SHP77 treated with DMSO at 0.1 percent for 48 hours (cell line): ENCODE results near the gene AIMP1.
"Not testable (repeated sequence)": the region's sequence is repeated elsewhere in the genome, so short reads cannot be mapped to it uniquely, and the experiment has no call there.

ENCODE experiments used
- DNase-seq: peaks from one replicate; lab custom pipeline; 2025; lab: John Stamatoyannopoulos, UW

Gene AIMP1

DNA sequence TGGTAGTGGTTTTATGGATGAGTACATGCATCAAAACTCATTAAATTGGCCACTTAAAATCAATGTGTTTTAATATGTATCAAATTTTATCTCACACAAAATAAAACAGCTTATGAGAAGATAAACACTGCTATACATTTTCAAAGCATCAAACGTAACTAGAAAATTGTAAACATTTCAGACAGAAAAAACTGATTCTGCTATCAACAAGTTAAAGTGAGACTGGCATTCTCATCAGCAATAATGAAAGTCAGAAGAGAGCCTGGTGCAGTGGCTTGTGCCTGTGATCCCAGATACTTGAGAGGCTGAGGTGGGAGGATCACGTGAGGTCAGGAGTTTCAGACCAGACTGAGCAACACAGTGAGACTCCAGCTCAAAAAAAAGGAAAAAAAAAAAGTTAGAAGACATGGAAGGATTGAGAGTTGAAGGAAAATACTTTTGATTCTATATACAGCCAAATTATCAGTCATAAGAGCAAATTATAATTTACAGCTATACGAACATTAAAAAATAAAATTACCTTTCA lies 3.3 kb upstream of the AIMP1 start:
- no peak for DNase-seq

DNA sequence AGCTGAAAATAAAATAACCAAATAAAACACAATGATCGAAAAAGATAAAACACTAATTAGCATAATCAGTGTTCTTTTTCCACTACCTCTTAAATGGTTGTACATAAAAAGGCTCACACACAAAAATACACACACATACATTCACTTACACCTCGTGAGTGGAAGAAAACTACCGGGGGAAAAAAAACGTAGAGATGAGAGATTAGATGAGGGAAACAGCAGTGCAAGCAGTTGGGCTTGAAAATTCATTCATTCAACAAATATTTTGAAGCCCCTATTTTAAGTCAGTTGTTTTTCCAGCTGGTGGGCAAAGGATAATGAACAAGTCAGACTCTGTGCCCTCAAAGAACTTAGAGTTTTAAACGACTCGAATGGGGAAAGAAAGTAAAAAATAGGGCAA lies 1.4 kb upstream of the AIMP1 start:
- DNase-seq, result no peak

DNA sequence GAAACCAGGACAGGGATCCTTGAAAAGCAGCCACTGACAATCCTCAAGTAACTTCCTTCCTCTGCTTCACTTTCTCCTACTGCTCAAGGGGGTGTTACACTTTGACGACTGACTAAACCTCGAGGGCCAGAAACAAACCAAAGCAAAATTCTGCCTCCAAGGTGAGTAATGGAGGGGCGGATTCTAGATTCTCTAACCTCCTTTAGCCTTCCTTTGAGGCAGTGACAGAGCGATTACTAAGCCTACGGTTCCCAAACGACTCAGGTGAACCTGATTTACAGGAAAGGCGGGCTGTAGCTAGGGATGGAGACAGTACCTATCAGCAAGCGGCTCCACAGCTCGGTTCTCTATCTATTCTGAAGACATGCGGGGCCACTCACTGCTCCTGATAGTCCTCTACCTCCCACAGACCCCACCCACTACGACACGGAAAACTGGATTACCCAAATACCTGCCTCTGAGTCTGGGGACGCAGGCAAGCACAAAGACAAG lies 828 bp upstream of the AIMP1 start:
- DNase-seq, result peak; percentile 0

DNA sequence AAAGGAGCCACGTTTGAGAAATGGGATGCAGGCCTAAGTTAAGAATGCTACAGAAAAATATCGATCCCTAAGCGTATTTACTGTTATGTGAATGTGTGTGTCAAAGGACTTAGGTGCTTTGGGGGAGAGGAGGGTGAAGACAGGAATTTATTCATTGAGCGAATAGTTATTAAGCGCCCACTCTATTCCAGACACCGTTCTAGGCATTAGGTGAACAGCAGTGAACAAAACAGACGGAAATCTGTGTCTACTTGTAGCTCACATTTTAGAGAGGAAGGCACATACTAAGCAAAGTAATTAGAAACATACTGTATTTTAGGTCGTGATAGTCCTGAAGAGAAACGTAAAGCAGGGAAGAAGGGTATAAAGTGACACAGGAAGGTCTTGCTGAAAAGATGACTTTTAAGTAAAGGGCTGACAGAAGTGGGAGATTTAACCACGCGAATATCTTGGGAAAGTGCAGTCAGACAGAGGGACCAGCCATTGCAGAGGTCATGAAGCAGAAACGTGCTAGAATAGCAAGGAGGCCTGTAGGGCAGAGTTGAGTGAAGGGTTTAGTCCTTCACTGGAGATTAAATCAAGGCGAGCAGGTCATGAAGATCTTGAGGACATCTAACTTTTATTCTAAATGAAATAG lies 541 bp downstream of the AIMP1 start:
- no peak for DNase-seq

DNA sequence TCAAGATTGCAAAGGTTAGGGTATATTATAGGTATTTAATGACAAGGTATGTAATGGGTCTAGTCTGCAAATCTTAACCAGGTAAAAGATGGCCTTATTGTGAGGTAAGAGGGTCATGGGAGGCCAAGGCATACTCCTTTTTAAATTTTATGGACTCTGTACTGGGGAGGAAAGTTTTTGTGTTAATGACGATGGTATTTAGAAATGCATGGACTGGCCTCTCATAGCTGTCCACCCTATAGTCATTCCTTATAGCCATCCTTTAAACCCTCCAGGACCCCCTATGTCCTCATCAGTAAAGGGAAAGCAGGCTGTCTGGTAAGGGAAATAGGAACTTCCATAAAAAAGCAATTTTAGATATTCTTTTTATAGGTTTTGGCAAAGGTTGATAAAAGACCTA lies 1.5 kb downstream of the AIMP1 start:
- no peak for DNase-seq

DNA sequence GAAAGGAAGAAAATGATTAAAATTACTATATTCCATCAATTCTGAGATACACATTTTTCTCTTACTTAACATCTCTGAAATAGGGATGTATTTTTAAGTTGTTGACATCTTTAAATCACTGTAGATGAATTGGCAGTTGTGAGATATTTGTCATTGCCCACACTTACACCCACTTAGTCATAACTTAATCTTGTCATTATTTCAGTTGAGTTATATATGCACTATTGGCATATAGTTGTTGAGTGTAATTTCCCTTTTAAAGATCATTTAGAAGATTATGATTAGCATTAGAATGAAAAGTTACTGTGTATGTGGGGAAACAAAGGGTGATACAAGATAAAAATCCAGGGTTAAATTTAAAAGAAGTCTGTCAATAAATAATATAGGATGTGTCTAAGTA lies 2.2 kb downstream of the AIMP1 start:
- no peak for DNase-seq

DNA sequence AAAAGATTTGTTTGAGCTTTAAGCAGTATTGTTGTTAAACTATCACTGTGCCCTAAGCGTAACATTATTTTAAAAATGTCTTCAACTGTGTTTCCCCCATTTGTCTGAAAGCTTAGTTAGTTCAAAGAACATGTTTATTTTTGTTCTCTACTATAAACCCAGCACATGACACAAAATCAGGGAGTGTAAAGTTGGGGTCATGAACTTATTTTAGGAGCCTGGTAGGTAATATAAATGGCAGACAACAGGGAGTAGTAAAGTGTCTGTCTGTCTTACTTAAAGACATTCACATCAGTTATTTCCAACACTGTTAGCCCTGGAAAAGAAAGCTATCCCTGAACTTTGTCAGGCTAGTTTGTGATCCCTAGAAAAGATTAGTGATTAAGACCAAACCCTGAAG lies 3.9 kb downstream of the AIMP1 start:
- no peak for DNase-seq

DNA sequence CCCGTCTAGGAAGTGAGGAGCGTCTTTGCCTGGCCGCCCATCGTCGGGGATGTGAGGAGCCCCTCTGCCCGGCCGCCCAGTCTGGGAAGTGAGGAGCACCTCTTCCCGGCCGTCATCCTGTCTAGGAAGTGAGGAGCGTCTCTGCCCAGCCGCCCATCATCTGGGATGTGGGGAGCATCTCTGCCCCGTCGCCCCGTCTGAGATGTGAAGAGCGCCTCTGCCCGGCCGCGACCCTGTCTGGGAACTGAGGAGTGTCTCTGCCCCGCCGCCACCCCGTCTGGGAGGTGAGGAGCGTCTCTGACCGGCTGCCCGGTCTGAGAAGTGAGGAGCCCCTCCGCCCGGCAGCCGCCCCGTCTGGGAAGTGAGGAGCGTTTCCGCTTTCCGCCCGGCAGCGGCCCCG lies 4.8 kb downstream of the AIMP1 start:
- DNase-seq, result not testable (repeated sequence)

DNA sequence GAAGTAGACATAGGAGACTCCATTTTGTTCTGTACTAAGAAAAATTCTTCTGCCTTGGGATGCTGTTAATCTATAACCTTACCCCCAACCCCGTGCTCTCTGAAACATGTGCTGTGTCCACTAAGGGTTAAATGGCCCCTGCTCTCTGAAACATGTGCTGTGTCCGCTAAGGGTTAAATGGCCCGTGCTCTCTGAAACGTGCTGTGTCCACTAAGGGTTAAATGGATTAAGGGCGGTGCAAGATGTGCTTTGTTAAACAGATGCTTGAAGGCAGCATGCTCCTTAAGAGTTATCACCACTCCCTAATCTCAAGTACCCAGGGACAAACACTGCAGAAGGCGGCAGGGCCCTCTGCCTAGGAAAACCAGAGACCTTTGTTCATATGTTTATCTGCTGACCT lies 5.5 kb downstream of the AIMP1 start:
- not testable (repeated sequence) for DNase-seq

DNA sequence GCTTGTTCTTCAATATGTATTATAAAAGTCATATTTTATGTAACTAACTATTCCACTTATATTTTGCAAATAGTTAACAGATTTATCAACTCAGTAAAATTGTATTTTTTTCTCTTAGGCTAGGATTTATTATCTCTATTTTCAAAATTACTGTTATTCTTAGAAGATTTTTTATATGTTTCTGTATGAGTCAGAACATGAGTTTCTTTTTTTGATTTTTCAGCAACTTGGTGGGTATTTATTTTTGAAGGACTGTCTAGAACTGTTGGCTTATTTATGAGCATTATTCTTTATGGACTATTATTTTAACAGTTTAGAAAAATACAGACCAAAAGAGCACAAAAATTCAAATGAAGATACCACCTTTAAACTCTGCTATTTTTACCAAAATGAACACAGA lies 6.8 kb downstream of the AIMP1 start:
- no peak for DNase-seq

DNA sequence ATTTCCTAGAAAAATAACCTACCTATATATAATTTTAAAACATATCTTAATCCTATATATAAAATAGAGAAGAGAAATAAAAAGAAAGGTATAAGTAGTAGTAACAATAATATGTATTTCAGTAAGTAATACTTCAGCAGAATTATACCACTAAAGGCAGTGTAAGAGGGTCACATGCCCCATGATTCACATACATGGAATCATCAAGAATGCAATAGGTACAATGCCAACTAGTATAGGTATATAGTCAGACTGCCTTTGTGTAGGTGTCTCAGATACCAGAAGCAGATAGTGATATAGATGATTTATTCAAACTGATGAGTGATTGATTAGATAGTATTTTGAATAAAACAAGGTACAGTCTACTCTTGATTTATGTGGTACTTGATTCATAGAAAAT lies 9.4 kb downstream of the AIMP1 start:
- no peak for DNase-seq

DNA sequence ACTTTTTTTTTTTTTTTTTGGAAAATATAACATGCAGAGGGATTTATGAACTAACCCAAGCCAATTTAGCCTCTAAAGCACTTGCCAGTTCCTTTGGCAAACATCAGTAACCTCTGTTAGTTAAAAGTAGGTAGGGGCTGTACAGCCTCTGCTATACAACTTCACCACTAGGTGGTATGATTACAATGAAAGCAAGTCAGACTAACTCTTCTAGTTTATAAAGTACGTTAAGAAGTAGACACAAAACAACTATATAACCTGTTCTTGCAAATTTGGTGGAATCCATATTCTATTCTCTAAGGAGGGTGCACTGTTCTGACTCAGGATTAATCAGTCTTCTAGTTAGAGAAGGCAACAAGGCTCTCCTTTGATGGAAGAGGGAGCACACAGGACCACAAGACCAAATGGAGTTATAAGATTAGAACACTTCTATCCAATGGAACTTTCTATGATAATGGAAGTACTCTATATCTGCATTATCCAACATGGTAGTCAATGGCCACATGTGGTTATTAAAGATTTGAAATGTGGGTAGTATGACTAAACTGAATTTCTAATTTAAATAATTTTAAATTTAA lies 12.8 kb downstream of the AIMP1 start:
- DNase-seq, result no peak

DNA sequence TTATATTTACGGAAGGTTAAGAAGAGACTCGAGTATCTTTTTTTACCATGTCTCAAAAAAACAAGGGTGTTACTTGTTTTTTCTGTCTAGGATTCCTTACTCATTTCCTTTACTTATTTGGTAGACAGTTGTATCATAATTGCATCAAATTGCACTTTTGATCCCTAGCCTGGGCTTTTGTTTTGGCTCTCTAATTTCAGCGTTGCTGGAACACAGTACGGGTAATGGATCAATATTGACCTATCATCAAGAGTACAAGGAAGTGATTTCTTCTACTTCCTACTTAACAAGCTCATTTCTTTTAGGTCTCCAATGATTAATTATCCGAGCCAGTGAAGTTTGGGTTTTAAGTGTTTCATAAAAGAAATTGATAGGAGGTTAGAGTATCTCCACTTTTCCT lies 16.8 kb downstream of the AIMP1 start:
- DNase-seq, result no peak

DNA sequence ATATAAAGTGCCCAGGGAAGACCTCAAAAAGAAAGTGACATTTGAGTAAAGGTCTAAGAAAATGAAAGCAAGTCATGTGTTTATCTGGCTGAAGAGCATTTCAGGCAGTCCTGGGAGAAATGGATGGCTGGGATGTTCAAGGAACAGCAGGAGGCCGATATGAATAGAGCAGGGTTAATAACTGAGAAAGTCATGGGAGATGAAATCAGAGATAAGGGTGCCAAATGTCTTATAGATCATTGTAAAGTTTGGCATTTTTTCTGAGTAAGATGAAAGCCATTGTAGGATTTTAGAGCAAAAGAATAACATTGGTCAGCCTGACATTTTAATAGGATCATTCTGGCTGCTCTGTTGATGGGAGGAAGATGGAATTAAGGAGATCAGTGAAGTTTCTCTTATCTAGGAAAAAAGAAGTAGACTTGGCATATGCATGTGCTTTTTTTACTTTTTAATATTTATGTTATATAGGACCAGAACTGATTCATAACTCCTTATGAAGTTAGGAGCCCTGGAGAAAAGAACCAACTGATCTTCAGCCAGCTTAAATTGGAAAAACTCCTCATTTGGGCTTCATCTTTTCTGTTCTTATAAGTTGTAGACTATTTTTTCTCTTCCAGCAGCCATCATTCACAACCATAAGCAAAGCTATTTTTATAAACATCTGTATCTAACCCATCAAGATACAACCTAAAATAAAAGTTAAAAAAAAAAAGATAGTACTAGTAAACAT lies 18.6 kb downstream of the AIMP1 start:
- no peak for DNase-seq

DNA sequence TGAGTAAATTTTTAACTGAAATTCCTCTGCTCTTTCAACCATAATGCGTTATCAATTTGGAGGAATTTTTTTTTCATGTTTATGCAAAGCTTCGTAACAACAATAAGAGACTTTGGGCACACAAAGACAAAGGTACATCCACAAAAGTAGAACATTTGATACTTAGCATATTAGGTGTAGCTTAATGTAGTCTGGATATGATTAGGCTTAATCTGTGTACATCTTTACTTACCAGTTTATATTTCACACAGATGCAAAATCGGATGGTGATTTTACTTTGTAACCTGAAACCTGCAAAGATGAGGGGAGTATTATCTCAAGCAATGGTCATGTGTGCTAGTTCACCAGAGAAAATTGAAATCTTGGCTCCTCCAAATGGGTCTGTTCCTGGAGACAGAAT lies 20.3 kb downstream of the AIMP1 start:
- DNase-seq, result no peak

DNA sequence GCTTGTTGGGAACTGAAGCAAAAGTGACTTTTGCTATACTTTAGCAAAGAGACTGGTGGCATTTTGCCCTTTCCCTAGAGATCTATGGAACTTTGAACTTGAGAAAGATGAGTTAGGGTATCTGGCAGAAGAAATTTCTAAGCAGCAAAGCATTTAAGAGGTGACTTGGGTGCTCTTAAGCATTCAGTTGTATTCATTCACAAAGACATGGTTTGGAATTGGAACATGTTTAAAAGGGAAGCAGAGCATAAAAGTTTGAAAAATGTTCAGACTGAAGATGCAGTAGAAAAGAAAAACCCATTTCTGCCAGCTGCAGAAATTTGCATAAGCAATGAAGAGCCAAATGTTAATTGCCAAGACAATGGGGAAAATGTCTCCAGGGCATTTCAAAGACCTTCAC lies 21.6 kb downstream of the AIMP1 start:
- no peak for DNase-seq

DNA sequence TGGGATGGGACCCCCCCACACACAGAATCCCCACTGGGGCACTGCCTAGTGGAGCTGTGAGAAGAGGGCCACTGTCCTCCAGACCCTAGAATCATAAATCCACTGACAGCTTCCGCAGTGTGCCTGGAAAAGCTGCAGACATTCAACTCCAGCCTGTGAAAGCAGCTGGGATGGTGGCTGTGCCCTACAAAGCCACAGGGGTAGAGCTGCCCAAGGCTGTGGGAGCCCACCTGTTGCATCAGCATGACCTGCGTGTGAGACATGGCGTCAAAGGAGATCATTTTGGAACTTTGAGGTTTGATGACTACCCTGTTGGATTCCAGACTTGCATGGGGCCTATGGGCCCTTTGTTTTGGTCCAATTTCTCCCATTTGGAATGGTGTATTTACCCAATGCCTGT lies 22.3 kb downstream of the AIMP1 start:
- no peak for DNase-seq

DNA sequence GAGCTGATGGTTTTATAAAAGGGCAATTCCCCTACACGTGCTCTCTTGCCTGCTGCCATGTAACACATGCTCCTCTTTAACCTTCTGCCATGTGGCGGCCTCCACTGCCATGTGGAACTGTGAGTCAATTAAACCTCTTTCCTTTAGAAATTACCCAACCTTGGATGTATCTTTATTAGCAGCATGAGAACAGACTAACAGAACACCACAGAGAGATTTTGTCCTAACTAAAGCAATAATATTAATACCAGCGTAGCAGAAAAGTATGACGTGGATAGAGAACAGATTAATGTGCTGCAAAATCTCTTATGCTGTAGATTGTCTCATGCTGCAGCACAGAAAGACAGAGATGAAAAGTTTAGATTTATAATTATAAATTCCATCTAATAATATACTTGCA lies 23.1 kb downstream of the AIMP1 start:
- DNase-seq, result no peak

DNA sequence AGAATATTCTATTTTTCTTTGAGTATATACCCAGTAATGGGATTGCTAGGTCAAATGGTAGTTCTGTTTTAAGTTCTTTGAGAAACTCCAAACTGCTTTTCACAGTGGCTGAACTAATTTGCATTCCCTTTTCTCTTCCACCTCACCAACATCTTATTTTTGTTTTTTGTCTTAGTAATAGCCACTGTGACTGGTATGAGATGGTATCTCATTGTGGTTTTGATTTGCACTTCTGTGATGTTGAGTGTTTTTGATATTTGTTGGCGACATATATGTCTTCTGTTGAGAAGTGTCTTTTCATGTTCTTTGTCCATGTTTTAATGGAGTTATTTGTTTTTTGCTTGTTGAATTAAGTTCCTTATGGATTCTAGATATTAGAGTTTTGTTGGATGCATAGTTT lies 24.4 kb downstream of the AIMP1 start:
- DNase-seq, result no peak

DNA sequence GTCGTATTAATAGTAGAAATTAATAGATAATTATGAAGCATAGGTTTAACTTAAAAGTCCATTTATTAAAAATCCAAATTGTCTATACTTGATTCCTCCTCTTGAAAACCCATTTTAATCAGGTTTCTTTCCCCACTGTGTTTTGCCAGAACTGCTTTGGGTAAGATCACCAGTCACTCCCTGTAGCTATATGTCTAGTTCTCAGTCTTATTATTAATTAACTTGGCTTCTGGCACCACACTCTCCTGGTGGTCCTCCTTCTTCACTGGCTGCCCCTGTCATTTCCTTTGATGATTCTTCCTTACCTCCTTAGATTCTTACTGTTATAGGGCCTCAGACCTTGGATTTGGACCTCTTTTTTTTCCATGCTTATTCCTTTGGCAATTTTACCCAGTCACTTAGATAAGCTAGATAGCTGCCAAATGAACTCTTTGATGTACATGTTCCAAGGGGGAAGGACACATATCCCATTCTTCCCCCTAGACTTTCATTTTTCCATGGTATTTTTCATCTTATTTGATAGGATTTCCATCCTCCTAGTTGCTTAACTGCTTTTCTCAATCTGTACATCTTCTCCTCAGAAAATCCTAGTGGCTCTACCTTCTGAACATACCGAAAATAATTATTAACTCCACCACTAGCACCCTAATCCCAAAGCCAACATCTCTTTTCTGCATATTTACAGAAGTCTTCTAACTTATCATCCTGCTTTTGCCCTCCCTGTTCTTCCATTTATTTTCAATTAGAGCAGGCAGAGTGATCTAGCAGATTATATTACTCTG lies 27.7 kb downstream of the AIMP1 start:
- no peak for DNase-seq

DNA sequence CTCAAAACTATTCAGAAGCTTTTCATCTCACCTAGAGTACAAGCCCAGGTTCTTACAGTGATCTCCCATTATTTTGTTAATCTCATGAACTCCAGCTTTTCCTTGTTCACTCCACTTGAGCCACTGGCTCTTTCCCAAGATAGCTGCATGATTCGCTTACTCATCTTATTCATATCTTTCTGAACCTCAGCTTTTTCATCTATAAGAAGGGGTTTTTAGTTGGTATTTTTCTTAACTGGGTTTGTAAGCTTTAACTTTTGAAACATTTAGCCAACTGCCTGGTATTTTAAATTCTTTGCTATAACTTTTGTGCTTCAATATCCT lies 28.3 kb downstream of the AIMP1 start:
- no peak for DNase-seq

DNA sequence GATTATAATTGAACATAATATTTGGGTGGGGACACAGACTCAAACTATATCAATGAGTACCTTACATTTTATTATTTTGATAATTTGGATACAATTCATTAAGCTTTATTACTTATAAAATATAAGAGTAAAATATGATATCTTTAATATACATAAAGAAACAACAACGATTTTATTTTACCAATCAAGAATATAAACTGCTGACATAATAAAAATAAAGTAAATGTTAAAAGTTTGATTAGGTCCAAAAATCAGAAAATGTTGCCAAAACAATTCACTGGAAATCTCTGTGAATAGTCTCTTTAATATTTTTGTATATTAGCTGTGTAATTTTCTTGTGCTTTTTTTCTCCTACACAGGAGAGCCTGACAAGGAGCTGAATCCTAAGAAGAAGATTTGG lies 30.8 kb downstream of the AIMP1 start:
- DNase-seq, result no peak

DNA sequence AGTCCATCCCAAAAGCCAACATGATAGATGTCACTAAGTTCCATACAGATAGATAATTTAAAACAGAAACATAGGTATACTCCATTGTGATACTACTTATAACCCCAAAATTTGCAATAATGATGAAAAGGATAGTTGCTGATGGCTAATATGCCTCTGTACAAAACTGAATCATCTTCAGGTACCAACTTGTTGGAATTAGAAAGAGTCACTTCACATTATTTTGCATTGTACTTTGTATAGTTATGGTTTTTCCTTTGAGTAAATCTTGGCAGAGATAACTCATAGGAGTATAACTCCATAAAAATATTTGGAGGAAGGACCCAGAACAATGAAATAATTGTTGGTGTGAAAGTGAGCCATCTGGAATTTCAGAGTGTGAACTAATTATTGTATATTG lies 34.7 kb downstream of the AIMP1 start:
- no peak for DNase-seq
